HepG2 (cell line): Measurements from ENCODE around the gene GPR4. TPM values are rescaled to one million over a fixed set of nuclear protein-coding genes. Genes with fewer than 3 reads are reported as not detected.

Experiments
- ATAC-seq: fragments of 200-7000 bp; cut with Tn5 transposase; 3 replicates; pipeline ENCODE4 v1.9.1; 2020; ENCODE audit warnings: mild to moderate bottlenecking, moderate library complexity
- BruUV-seq: library from RNA; stranded (reverse); fragments of 400-500 nt; replicated peaks from 2 replicates; lab custom pipeline; 2021; lab: Mats Ljungman, UMichigan
- CTCF ChIA-PET: fragments of 300-600 bp; formaldehyde crosslinking; extraction: SDS; loops from one replicate; lab custom pipeline; 2021; ENCODE audit warnings: low total read pairs, inconsistent platforms, low intra/inter-chr PET ratio; lab: Yijun Ruan, JAX
- POLR2A ChIA-PET: fragments of 350-600 bp; sonication (Branson Sonifier 250); formaldehyde crosslinking; loops from one replicate; lab custom pipeline; 2020; ENCODE audit warnings: antibody characterized with exemption, inconsistent platforms; lab: Yijun Ruan, JAX
- DNase-seq: peaks from one replicate; pipeline ENCODE4 v3.0.0-alpha.2; 2015; ENCODE audit warnings: low spot score
- FAIRE-seq: peaks from 3 replicates; lab custom pipeline; 2011; peaks lifted over from hg19 to GRCh38; lab: Jason Lieb, UNC
- H2AFZ ChIP-seq: one replicate; pipeline ENCODE4 v1.6.1; 2011; ENCODE audit warnings: low read length, inconsistent platforms
- H3K27ac ChIP-seq: fragments of 300-600 bp; 3 replicates; pipeline ENCODE4 v1.8.0; 2011; ENCODE audit warnings: mixed run types, mild to moderate bottlenecking, mixed read lengths, low read length, inconsistent platforms; ENCODE audit not compliant: insufficient read depth; ENCODE audit errors: extremely low read length
- H3K27me3 ChIP-seq, 2 experiments: fragments of 200-600 bp in 1 of 2; 2 replicates in 1 of 2; 3 replicates in 1 of 2; pipeline versions ENCODE4 v1.6.0 to v1.8.0; 2011; ENCODE audit warnings: low read length in 2 of 2, mild to moderate bottlenecking in 2 of 2, moderate library complexity in 2 of 2, inconsistent platforms in 1 of 2; ENCODE audit not compliant: insufficient read depth in 2 of 2, control insufficient read depth in 1 of 2
- H3K36me3 ChIP-seq, 2 experiments: fragments of 200-600 bp in 1 of 2; replicated peaks in 1 of 2; 2 replicates in 1 of 2; 3 replicates in 1 of 2; pipeline versions ENCODE4 v1.5.1 to v1.8.0; 2011; ENCODE audit warnings: low read length in 2 of 2, inconsistent platforms in 1 of 2; ENCODE audit not compliant: insufficient read depth in 2 of 2, control insufficient read depth in 1 of 2
- H3K4me1 ChIP-seq: 2 replicates; pipeline ENCODE4 v1.5.1; 2012; ENCODE audit warnings: low read length, inconsistent platforms; ENCODE audit not compliant: insufficient read depth
- H3K4me2 ChIP-seq: 2 replicates; pipeline ENCODE4 v1.6.0; 2011; ENCODE audit warnings: low read depth, low read length, inconsistent platforms
- H3K4me3 ChIP-seq, 3 experiments: fragments of 200-600 bp in 1 of 3; sonication (generic), shearing (Covaris generic) in 1 of 3; replicated peaks in 1 of 3; 2 replicates each; pipeline ENCODE4 v1.5.1; 2011 to 2016; ENCODE audit warnings: low read length in 3 of 3, inconsistent platforms in 2 of 3, low read depth in 2 of 3, mild to moderate bottlenecking in 2 of 3, control low read depth in 1 of 3, mixed read lengths in 1 of 3; ENCODE audit not compliant: insufficient read depth in 1 of 3
- H3K79me2 ChIP-seq: one replicate; pipeline ENCODE4 v1.6.1; 2011; ENCODE audit warnings: low read length, inconsistent platforms; ENCODE audit not compliant: insufficient read depth
- H3K9ac ChIP-seq: 2 replicates; pipeline ENCODE4 v1.6.0; 2011; ENCODE audit warnings: mild to moderate bottlenecking, low read depth, low read length, inconsistent platforms; ENCODE audit not compliant: insufficient read depth
- H3K9me3 ChIP-seq: 2 replicates; pipeline ENCODE4 v1.5.1; 2012; ENCODE audit warnings: mild to moderate bottlenecking, low read length
- H4K20me1 ChIP-seq: 2 replicates; pipeline ENCODE4 v1.6.0; 2011; ENCODE audit warnings: inconsistent platforms, mild to moderate bottlenecking, low read length, moderate library complexity; ENCODE audit not compliant: insufficient read depth
- CHD2 ChIP-seq: IDR thresholded peaks from 2 replicates; pipeline ENCODE4 v1.6.1; 2011; ENCODE audit warnings: low read depth, low read length, improper control_type of control experiment
- E2F1 ChIP-seq: sonication (generic); formaldehyde crosslinking; IDR thresholded peaks from 2 replicates; pipeline ENCODE4 v1.5.0; 2020; ENCODE audit warnings: missing genetic modification reagents
- IKZF4 ChIP-seq: sonication (generic); formaldehyde crosslinking; IDR thresholded peaks from 2 replicates; pipeline ENCODE4 v1.5.1; 2020; ENCODE audit warnings: borderline replicate concordance, mild to moderate bottlenecking, low read depth, missing genetic modification reagents; ENCODE audit errors: not compliant biosample characterization
- IKZF5 ChIP-seq: IDR thresholded peaks from 2 replicates; pipeline ENCODE4 v1.6.1; 2018; ENCODE audit warnings: missing genetic modification reagents, mild to moderate bottlenecking, missing compliant biosample characterization
- MEF2D ChIP-seq: sonication (generic); formaldehyde crosslinking; IDR thresholded peaks from 2 replicates; pipeline ENCODE4 v1.5.1; 2020; ENCODE audit warnings: mild to moderate bottlenecking, missing genetic modification reagents
- MTA1 ChIP-seq: sonication (generic); formaldehyde crosslinking; IDR thresholded peaks from 2 replicates; pipeline ENCODE4 v1.4.0; 2020; ENCODE audit warnings: missing genetic modification reagents, mild to moderate bottlenecking, borderline replicate concordance
- NPAS2 ChIP-seq: sonication (generic); formaldehyde crosslinking; IDR thresholded peaks from 2 replicates; pipeline ENCODE4 v1.8.0; 2022; ENCODE audit warnings: mild to moderate bottlenecking, missing genetic modification reagents, borderline replicate concordance
- PCBP2 ChIP-seq: fragments of 200-400 bp; formaldehyde crosslinking; optimal IDR thresholded peaks from 2 replicates; pipeline ENCODE3; 2018; ENCODE audit warnings: low read length, low read depth; ENCODE audit not compliant: poor library complexity, severe bottlenecking
- PITX1 ChIP-seq: sonication (generic); formaldehyde crosslinking; IDR thresholded peaks from 2 replicates; pipeline ENCODE4 v1.5.1; 2020; ENCODE audit warnings: mild to moderate bottlenecking, missing genetic modification reagents
- POLR2AphosphoS5 ChIP-seq: IDR thresholded peaks from 2 replicates; pipeline ENCODE4 v1.6.1; 2012; ENCODE audit warnings: low read depth, low read length
- SRF ChIP-seq: IDR thresholded peaks from 2 replicates; pipeline ENCODE4 v1.6.1; 2011; ENCODE audit warnings: mild to moderate bottlenecking, low read depth, low read length, moderate library complexity
- U2AF2 ChIP-seq: fragments of 200-400 bp; formaldehyde crosslinking; IDR thresholded peaks from 2 replicates; pipeline ENCODE4 v1.6.1; 2017; ENCODE audit warnings: low read depth, mild to moderate bottlenecking, low read length
- ZNF260 ChIP-seq: sonication (generic); formaldehyde crosslinking; IDR thresholded peaks from 2 replicates; pipeline ENCODE4 v1.4.0; 2020; ENCODE audit warnings: missing genetic modification reagents, low read depth, mild to moderate bottlenecking, borderline replicate concordance
- ZNF264 ChIP-seq: sonication (generic); formaldehyde crosslinking; IDR thresholded peaks from 2 replicates; pipeline ENCODE4 v1.4.0; 2020; ENCODE audit warnings: missing genetic modification reagents
- ZNF329 ChIP-seq: sonication (generic); formaldehyde crosslinking; IDR thresholded peaks from 2 replicates; pipeline ENCODE4 v1.9.0; 2021; ENCODE audit warnings: low read depth, mild to moderate bottlenecking, missing genetic modification reagents
- ZSCAN20 ChIP-seq: sonication (generic); formaldehyde crosslinking; IDR thresholded peaks from 2 replicates; pipeline ENCODE4 v1.4.0; 2020; ENCODE audit warnings: missing genetic modification reagents, mild to moderate bottlenecking, borderline replicate concordance
- WGBS: methylation state at CpG from one replicate; pipeline ENCODE4 v1.1.6; 2017; ENCODE audit warnings: low lambda C conversion rate; 5-methylcytosine and 5-hydroxymethylcytosine counted together
- in situ Hi-C: cut with HindIII; loops from 2 replicates; pipeline ENCODE4 v1.10.0; 2017; ENCODE audit warnings: low pct_unique_long_range_greater_than_20kb; ENCODE audit not compliant: extremely low pct_ligation_motif_present
- intact Hi-C: fragments of 100-400 bp; cut with micrococcal nuclease; formaldehyde crosslinking; loops from one replicate; pipeline ENCODE4 v1.10.0; 2022; ENCODE audit not compliant: unreplicated experiment
- polyA plus RNA-seq, 8 experiments: library from polyadenylated mRNA; depleted of rRNA in 3 of 8; stranded (reverse) in 7 of 8; unstranded in 1 of 8; fragments of >200 nt; fragmentation: Illumina TruSeq in 4 of 8; extraction: Trizol in 4 of 8; gene quantifications; 2 replicates each; pipeline versions ENCODE4 v1.2.1 to v1.2.3, GENCODE V29; 2011 to 2016; ENCODE audit warnings: low read depth in 4 of 8, missing spikeins in 1 of 8, mixed read lengths in 1 of 8; ENCODE audit not compliant: insufficient read depth in 1 of 8
- total RNA-seq, 5 experiments: library from RNA; depleted of rRNA; stranded (reverse); fragments of >200 nt; fragmentation: Illumina TruSeq; extraction: Trizol; gene quantifications; 2 replicates each; pipeline ENCODE4 v1.2.3, GENCODE V29; 2016; ENCODE audit warnings: low read depth in 1 of 5
- TF ChIP-seq, protein P1 (sequence below): IDR thresholded peaks from 2 replicates; pipeline ENCODE4 v1.6.1; 2016; ENCODE audit warnings: low read depth, borderline replicate concordance
- TF ChIP-seq, protein P2 (sequence below): sonication (generic); formaldehyde crosslinking; IDR thresholded peaks from 2 replicates; pipeline ENCODE4 v1.4.0; 2020; ENCODE audit warnings: missing genetic modification reagents
- TF ChIP-seq, protein P3 (sequence below): sonication (generic); formaldehyde crosslinking; IDR thresholded peaks from 2 replicates; pipeline ENCODE4 v1.9.0; 2022; ENCODE audit warnings: low read depth, missing genetic modification reagents

GPR4 gene
- total and polyA plus RNA-seq, 2 of the 13 experiments (the other 11 are each of a cell fraction or from before 2014, with no cell fraction given): 0.15 TPM; not detected in 1

DNA sequence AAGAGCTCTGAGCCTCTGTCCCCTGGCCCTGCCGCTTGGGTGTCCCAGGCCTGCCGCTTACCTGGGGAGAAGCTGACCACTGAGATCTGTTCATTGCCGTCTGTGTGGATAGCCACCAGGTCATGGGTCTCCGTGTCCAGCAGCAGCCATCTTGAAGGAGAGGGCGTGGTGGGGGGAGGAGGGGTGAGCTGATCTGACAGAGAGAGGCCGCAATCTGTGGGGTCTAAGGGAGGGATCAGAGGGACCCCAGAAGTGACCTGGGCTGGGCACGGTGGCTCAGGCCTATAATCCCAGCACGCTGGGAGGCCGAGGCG is 14.6 kb upstream of the GPR4 start:
- TF ChIP-seq IKZF4 (CRISPR knock-in tag) (no peak), PCBP2 (no peak), ZSCAN20 (no peak), NPAS2 (no peak), IKZF5 (CRISPR knock-in tag) (no peak), ZNF264 (CRISPR knock-in tag) (no peak), POLR2AphosphoS5 (no peak), U2AF2 (no peak), SRF (no peak), MEF2D (CRISPR knock-in tag) (no peak), ZNF329 (CRISPR knock-in tag) (no peak), E2F1 (CRISPR knock-in tag) (no peak), MTA1 (CRISPR knock-in tag) (no peak), CHD2 (no peak), ZNF260 (CRISPR knock-in tag) (no peak), PITX1 (CRISPR knock-in tag) (no peak)
- TF ChIP-seq, protein P1, sequence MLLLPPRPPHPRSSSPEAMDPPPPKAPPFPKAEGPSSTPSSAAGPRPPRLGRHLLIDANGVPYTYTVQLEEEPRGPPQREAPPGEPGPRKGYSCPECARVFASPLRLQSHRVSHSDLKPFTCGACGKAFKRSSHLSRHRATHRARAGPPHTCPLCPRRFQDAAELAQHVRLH (CRISPR knock-in tag): no peak
- TF ChIP-seq, protein P2, sequence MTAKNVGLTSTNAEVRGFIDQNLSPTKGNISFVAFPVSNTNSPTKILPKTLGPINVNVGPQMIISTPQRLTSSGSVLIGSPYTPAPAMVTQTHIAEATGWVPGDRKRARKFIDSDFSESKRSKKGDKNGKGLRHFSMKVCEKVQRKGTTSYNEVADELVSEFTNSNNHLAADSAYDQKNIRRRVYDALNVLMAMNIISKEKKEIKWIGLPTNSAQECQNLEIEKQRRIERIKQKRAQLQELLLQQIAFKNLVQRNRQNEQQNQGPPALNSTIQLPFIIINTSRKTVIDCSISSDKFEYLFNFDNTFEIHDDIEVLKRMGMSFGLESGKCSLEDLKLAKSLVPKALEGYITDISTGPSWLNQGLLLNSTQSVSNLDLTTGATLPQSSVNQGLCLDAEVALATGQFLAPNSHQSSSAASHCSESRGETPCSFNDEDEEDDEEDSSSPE: no peak
- TF ChIP-seq, protein P3, sequence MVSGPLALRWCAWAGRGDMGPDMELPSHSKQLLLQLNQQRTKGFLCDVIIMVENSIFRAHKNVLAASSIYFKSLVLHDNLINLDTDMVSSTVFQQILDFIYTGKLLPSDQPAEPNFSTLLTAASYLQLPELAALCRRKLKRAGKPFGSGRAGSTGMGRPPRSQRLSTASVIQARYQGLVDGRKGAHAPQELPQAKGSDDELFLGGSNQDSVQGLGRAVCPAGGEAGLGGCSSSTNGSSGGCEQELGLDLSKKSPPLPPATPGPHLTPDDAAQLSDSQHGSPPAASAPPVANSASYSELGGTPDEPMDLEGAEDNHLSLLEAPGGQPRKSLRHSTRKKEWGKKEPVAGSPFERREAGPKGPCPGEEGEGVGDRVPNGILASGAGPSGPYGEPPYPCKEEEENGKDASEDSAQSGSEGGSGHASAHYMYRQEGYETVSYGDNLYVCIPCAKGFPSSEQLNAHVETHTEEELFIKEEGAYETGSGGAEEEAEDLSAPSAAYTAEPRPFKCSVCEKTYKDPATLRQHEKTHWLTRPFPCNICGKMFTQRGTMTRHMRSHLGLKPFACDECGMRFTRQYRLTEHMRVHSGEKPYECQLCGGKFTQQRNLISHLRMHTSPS (CRISPR knock-in tag): no peak
- TF ChIP-seq, all 625 proteins: peak for 0
- Histone ChIP-seq H3K27me3 (no peaks in the 10 kb centered on the region), H3K36me3 (peaks cover 5 to 8% of the 10 kb centered on the region in 2 experiments; a peak in 2 of 5 replicates), H4K20me1 (no peaks in the 10 kb centered on the region), H3K27ac (no peak overlapping the region), H3K4me3 (no peak overlapping the region), H3K4me1 (0 out of 2 replicates have a peak, but pooled peaks cover 8% of the 10 kb centered on the region), H3K9ac (no peak overlapping the region), H3K79me2 (no peaks in the 10 kb centered on the region), H3K9me3 (no peaks in the 10 kb centered on the region), H3K4me2 (no peak overlapping the region), H2AFZ (no peak overlapping the region)
- CTCF ChIA-PET: no interaction called here
- WGBS: 98% methylated on average over 10 of the region's 10 CpGs
- FAIRE-seq (no peak), DNase-seq (no peak), ATAC-seq (no peak)
- intact Hi-C loops: no loop called here
- POLR2A ChIA-PET: no interaction called here
- in situ Hi-C loops: no loop called here
- BruUV-seq: no TSS peak
